HepG2 (cell line): Measurements from ENCODE around the gene TMEM125. TPM values are rescaled to one million over a fixed set of nuclear protein-coding genes. Genes with fewer than 3 reads are reported as not detected.

Source experiments
- ATAC-seq: fragments of 200-7000 bp; cut with Tn5 transposase; 3 replicates; pipeline ENCODE4 v1.9.1; 2020; ENCODE audit warnings: mild to moderate bottlenecking, moderate library complexity
- BruUV-seq: library from RNA; stranded (reverse); fragments of 400-500 nt; replicated peaks from 2 replicates; lab custom pipeline; 2021; lab: Mats Ljungman, UMichigan
- CTCF ChIA-PET: fragments of 300-600 bp; formaldehyde crosslinking; extraction: SDS; loops from one replicate; lab custom pipeline; 2021; ENCODE audit warnings: low total read pairs, inconsistent platforms, low intra/inter-chr PET ratio; lab: Yijun Ruan, JAX
- POLR2A ChIA-PET: fragments of 350-600 bp; sonication (Branson Sonifier 250); formaldehyde crosslinking; loops from one replicate; lab custom pipeline; 2020; ENCODE audit warnings: antibody characterized with exemption, inconsistent platforms; lab: Yijun Ruan, JAX
- DNase-seq: peaks from one replicate; pipeline ENCODE4 v3.0.0-alpha.2; 2015; ENCODE audit warnings: low spot score
- FAIRE-seq: peaks from 3 replicates; lab custom pipeline; 2011; peaks lifted over from hg19 to GRCh38; lab: Jason Lieb, UNC
- H2AFZ ChIP-seq: one replicate; pipeline ENCODE4 v1.6.1; 2011; ENCODE audit warnings: low read length, inconsistent platforms
- H3K27ac ChIP-seq: fragments of 300-600 bp; 3 replicates; pipeline ENCODE4 v1.8.0; 2011; ENCODE audit warnings: mixed run types, mild to moderate bottlenecking, mixed read lengths, low read length, inconsistent platforms; ENCODE audit not compliant: insufficient read depth; ENCODE audit errors: extremely low read length
- H3K27me3 ChIP-seq, 2 experiments: fragments of 200-600 bp in 1 of 2; 2 replicates in 1 of 2; 3 replicates in 1 of 2; pipeline versions ENCODE4 v1.6.0 to v1.8.0; 2011; ENCODE audit warnings: low read length in 2 of 2, mild to moderate bottlenecking in 2 of 2, moderate library complexity in 2 of 2, inconsistent platforms in 1 of 2; ENCODE audit not compliant: insufficient read depth in 2 of 2, control insufficient read depth in 1 of 2
- H3K36me3 ChIP-seq, 2 experiments: fragments of 200-600 bp in 1 of 2; replicated peaks in 1 of 2; 2 replicates in 1 of 2; 3 replicates in 1 of 2; pipeline versions ENCODE4 v1.5.1 to v1.8.0; 2011; ENCODE audit warnings: low read length in 2 of 2, inconsistent platforms in 1 of 2; ENCODE audit not compliant: insufficient read depth in 2 of 2, control insufficient read depth in 1 of 2
- H3K4me1 ChIP-seq: 2 replicates; pipeline ENCODE4 v1.5.1; 2012; ENCODE audit warnings: low read length, inconsistent platforms; ENCODE audit not compliant: insufficient read depth
- H3K4me2 ChIP-seq: 2 replicates; pipeline ENCODE4 v1.6.0; 2011; ENCODE audit warnings: low read depth, low read length, inconsistent platforms
- H3K4me3 ChIP-seq, 3 experiments: fragments of 200-600 bp in 1 of 3; sonication (generic), shearing (Covaris generic) in 1 of 3; replicated peaks in 1 of 3; 2 replicates each; pipeline ENCODE4 v1.5.1; 2011 to 2016; ENCODE audit warnings: low read length in 3 of 3, inconsistent platforms in 2 of 3, low read depth in 2 of 3, mild to moderate bottlenecking in 2 of 3, control low read depth in 1 of 3, mixed read lengths in 1 of 3; ENCODE audit not compliant: insufficient read depth in 1 of 3
- H3K79me2 ChIP-seq: one replicate; pipeline ENCODE4 v1.6.1; 2011; ENCODE audit warnings: low read length, inconsistent platforms; ENCODE audit not compliant: insufficient read depth
- H3K9ac ChIP-seq: 2 replicates; pipeline ENCODE4 v1.6.0; 2011; ENCODE audit warnings: mild to moderate bottlenecking, low read depth, low read length, inconsistent platforms; ENCODE audit not compliant: insufficient read depth
- H3K9me3 ChIP-seq: 2 replicates; pipeline ENCODE4 v1.5.1; 2012; ENCODE audit warnings: mild to moderate bottlenecking, low read length
- H4K20me1 ChIP-seq: 2 replicates; pipeline ENCODE4 v1.6.0; 2011; ENCODE audit warnings: inconsistent platforms, mild to moderate bottlenecking, low read length, moderate library complexity; ENCODE audit not compliant: insufficient read depth
- REST ChIP-seq, 2 experiments: IDR thresholded peaks; 2 replicates each; pipeline ENCODE4 v1.6.1; 2011 to 2012; ENCODE audit warnings: low read length in 2 of 2, borderline replicate concordance in 1 of 2, low read depth in 1 of 2, mild to moderate bottlenecking in 1 of 2, moderate library complexity in 1 of 2
- WGBS: methylation state at CpG from one replicate; pipeline ENCODE4 v1.1.6; 2017; ENCODE audit warnings: low lambda C conversion rate; 5-methylcytosine and 5-hydroxymethylcytosine counted together
- in situ Hi-C: cut with HindIII; loops from 2 replicates; pipeline ENCODE4 v1.10.0; 2017; ENCODE audit warnings: low pct_unique_long_range_greater_than_20kb; ENCODE audit not compliant: extremely low pct_ligation_motif_present
- intact Hi-C: fragments of 100-400 bp; cut with micrococcal nuclease; formaldehyde crosslinking; loops from one replicate; pipeline ENCODE4 v1.10.0; 2022; ENCODE audit not compliant: unreplicated experiment
- polyA plus RNA-seq, 8 experiments: library from polyadenylated mRNA; depleted of rRNA in 3 of 8; stranded (reverse) in 7 of 8; unstranded in 1 of 8; fragments of >200 nt; fragmentation: Illumina TruSeq in 4 of 8; extraction: Trizol in 4 of 8; gene quantifications; 2 replicates each; pipeline versions ENCODE4 v1.2.1 to v1.2.3, GENCODE V29; 2011 to 2016; ENCODE audit warnings: low read depth in 4 of 8, missing spikeins in 1 of 8, mixed read lengths in 1 of 8; ENCODE audit not compliant: insufficient read depth in 1 of 8
- total RNA-seq, 5 experiments: library from RNA; depleted of rRNA; stranded (reverse); fragments of >200 nt; fragmentation: Illumina TruSeq; extraction: Trizol; gene quantifications; 2 replicates each; pipeline ENCODE4 v1.2.3, GENCODE V29; 2016; ENCODE audit warnings: low read depth in 1 of 5
- TF ChIP-seq, protein P1 (sequence below), 2 experiments: fragments of 450-650 bp in 1 of 2; sonication (generic) in 1 of 2; formaldehyde crosslinking; IDR thresholded peaks; 2 replicates each; pipeline versions ENCODE4 v1.5.0 to v1.8.0; 2020 to 2022; ENCODE audit warnings: mild to moderate bottlenecking in 1 of 2, missing genetic modification reagents in 1 of 2

Gene TMEM125
- total and polyA plus RNA-seq, 2 of the 13 experiments (the other 11 are each of a cell fraction or from before 2014, with no cell fraction given) = 0.03 TPM; not detected in 1

DNA sequence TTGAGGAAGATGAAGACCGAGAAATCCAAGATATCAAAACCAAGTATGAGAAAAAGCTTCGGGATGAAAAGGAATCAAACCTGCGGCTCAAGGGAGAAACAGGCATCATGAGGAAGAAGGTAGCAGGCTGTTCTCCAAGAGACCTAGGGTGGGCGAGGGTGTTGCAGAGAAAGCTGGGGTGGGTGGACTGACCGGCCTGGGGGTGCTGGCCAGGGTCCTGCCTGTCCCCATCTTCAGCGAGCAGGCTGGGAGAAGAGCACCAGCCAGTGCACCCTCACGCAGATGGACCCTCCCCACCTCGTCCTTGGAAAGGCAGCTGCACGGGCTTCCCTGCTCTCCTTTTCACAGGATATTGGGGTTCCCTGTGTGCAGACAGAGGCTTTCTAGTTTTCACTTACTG lies 46.9 kb upstream of the TMEM125 start:
- no peaks in the 10 kb centered on the region for H3K4me1 ChIP-seq
- ATAC-seq (no peak), FAIRE-seq (no peak), DNase-seq (no peak)
- H3K9ac ChIP-seq = no peak overlapping the region
- no TSS peak for BruUV-seq
- TF ChIP-seq, protein P1, sequence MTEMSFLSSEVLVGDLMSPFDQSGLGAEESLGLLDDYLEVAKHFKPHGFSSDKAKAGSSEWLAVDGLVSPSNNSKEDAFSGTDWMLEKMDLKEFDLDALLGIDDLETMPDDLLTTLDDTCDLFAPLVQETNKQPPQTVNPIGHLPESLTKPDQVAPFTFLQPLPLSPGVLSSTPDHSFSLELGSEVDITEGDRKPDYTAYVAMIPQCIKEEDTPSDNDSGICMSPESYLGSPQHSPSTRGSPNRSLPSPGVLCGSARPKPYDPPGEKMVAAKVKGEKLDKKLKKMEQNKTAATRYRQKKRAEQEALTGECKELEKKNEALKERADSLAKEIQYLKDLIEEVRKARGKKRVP (CRISPR knock-in tag; IDR thresholded peaks at IDR 0.05) = no peak
- TF ChIP-seq REST (IDR thresholded peaks at IDR 0.05; ENCODE audit: borderline replicate concordance in 1 of 2, low read depth in 1 of 2, low read length in 2 of 2) = peak in 1 of 2 experiments; percentile 21; a peak in 2 of 4 replicates
- POLR2A ChIA-PET = no interaction called here
- no peaks in the 10 kb centered on the region for H3K9me3 ChIP-seq
- no peaks in the 10 kb centered on the region for H4K20me1 ChIP-seq
- H3K36me3 ChIP-seq = no peaks in the 10 kb centered on the region
- H3K4me2 ChIP-seq = no peak overlapping the region
- H3K27ac ChIP-seq = no peak overlapping the region
- 9% methylated on average over 9 of the region's 9 CpGs for WGBS
- H3K79me2 ChIP-seq = no peaks in the 10 kb centered on the region
- CTCF ChIA-PET = no interaction called here
- in situ Hi-C loops (no loop called here), intact Hi-C loops (no loop called here)
- no peak overlapping the region for H3K4me3 ChIP-seq
- H2AFZ ChIP-seq = no peak overlapping the region
- H3K27me3 ChIP-seq = peaks cover 8 to 46% of the 10 kb centered on the region in 2 experiments; a peak in 4 of 5 replicates
